GM06990 (cell line): ENCODE measurements around the gene GPX2.

ENCODE experiments used
- DNase-seq: peaks from one replicate; pipeline ENCODE4 v3.0.0-alpha.2; 2011; ENCODE audit not compliant: insufficient read length; ENCODE audit errors: extremely low read depth
- H3K27me3 ChIP-seq: replicated peaks from 2 replicates; pipeline ENCODE4 v1.6.0; 2011; ENCODE audit warnings: low read length; ENCODE audit not compliant: control insufficient read depth, insufficient read depth
- H3K36me3 ChIP-seq: 2 replicates; pipeline ENCODE4 v1.5.1; 2011; ENCODE audit warnings: low read length; ENCODE audit not compliant: control insufficient read depth, insufficient read depth
- H3K4me3 ChIP-seq: replicated peaks from 2 replicates; pipeline ENCODE4 v1.5.1; 2011; ENCODE audit warnings: low read depth, mild to moderate bottlenecking, control low read depth, low read length
- TF ChIP-seq, protein P1 (sequence below): IDR thresholded peaks from 2 replicates; pipeline ENCODE4 v1.5.1; 2011; ENCODE audit warnings: low read length, control low read depth, mild to moderate bottlenecking, inconsistent platforms; ENCODE audit not compliant: insufficient read depth, poor library complexity, severe bottlenecking

The GPX2 gene

DNA sequence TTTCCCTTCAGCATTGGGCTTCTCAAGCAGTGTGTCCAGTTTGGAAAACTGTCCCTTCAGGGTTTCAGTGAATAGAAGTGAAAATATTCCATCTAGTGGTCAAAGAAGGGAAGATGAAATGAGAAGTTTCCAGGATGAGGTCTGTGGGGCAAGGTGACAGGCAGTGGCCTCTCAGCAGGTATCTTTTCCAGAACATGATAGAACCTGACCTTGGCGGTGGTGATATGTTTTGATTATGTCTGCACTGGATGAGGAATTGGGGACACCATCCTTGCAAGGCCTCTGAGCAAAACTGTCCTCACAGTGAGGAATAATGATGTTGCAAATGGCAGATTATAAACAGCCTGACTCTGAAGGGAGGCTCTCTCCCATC is 4.7 kb downstream of the GPX2 start:
- H3K4me3 ChIP-seq = no peak overlapping the region
- H3K36me3 ChIP-seq = peaks cover 4% of the 10 kb centered on the region
- TF ChIP-seq, protein P1, sequence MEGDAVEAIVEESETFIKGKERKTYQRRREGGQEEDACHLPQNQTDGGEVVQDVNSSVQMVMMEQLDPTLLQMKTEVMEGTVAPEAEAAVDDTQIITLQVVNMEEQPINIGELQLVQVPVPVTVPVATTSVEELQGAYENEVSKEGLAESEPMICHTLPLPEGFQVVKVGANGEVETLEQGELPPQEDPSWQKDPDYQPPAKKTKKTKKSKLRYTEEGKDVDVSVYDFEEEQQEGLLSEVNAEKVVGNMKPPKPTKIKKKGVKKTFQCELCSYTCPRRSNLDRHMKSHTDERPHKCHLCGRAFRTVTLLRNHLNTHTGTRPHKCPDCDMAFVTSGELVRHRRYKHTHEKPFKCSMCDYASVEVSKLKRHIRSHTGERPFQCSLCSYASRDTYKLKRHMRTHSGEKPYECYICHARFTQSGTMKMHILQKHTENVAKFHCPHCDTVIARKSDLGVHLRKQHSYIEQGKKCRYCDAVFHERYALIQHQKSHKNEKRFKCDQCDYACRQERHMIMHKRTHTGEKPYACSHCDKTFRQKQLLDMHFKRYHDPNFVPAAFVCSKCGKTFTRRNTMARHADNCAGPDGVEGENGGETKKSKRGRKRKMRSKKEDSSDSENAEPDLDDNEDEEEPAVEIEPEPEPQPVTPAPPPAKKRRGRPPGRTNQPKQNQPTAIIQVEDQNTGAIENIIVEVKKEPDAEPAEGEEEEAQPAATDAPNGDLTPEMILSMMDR = no peak
- H3K27me3 ChIP-seq = no peaks in the 10 kb centered on the region
- DNase-seq = no peak

- TF ChIP-seq, protein P1 = no peak
Measured at GRCh38 chr14:64937171-64937820, 5.2 kb downstream of the GPX2 start.

DNA sequence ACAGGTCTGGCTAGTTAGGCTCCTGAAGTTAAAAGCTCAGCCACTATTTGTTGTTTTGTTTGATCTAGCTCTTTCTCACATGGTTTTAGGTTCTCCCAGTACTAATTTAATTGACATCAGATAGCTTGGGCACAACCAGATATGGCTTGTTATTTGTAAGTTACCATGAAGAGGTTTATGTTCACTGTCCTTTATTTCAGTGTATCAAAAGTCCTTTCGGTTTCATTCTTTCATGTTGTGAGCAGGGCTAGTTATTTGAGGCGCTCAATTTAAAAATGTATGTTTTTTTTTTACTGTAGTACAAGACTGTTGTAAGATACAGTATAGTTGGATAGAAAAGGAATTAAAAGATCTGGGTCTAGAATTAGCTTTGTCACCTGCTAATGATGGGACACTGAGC is 7.0 kb downstream of the GPX2 start:
- TF ChIP-seq, protein P1 = no peak
- no peak for DNase-seq
- H3K36me3 ChIP-seq = peaks cover 5% of the 10 kb centered on the region; the same call in 1 of the 2 replicates

More at GRCh38 chr14:64937171-64937820, 5.2 kb downstream of the GPX2 start:
- Histone ChIP-seq H3K36me3 (peaks cover 4% of the 10 kb centered on the region), H3K27me3 (no peaks in the 10 kb centered on the region), H3K4me3 (no peak overlapping the region)
- DNase-seq = no peak

DNA sequence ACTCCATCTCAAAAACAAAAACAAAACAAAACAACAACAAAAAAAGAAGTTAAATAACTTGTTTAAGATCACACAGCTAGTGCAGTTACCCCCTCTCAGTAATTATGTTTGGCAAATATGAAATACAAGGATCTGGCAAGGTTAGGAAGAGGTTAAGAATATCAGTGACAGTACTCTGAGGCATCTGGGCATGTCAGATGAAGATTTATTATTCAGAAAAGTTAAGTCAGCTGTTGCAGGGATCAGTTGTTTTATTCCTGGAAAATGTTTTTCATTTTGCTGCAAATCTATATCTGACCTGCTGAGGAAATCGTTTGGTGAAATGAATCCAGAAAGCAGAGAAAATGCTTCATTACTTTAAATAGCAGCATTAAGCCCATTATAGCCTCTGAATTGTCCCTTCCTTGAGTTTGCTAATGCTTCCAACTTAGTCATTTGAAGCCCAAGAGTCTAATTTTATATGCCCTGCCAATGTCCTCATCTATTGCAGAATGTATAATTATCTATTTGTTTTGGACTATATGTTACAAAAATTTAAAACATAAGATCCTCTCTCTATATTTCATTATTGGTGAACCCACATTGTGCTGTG is 8.1 kb downstream of the GPX2 start:
- no peak overlapping the region for H3K4me3 ChIP-seq
- peaks cover 4% of the 10 kb centered on the region; the same call in 1 of the 2 replicates for H3K36me3 ChIP-seq
- no peak for DNase-seq
- TF ChIP-seq, protein P1 = no peak
- no peaks in the 10 kb centered on the region for H3K27me3 ChIP-seq

More for the DNA sequence above, 7.0 kb downstream of the GPX2 start:
- H3K27me3 ChIP-seq = no peaks in the 10 kb centered on the region
- H3K4me3 ChIP-seq = no peak overlapping the region

DNA sequence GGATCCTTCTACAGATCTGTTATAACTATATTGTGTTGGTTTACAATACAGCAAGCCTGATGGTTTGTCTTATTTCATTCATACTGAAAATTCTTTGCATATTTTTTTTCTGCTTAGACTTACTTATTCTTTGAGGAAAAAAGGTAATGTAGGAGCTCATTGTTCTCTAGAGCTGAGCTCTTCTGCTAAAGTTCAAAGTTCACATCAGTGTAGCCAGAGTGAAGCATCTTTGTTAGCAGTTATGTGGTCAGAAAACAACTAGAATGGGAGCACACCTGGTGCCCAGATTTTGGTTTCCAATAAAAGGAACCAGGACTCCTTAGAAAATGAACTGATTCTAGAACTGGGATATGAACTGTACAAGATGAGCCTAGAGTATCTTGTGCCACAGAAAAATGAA is 10.3 kb downstream of the GPX2 start:
- no peak overlapping the region for H3K4me3 ChIP-seq
- no peaks in the 10 kb centered on the region for H3K27me3 ChIP-seq
- no peak for DNase-seq
- H3K36me3 ChIP-seq = peaks cover 7% of the 10 kb centered on the region
- TF ChIP-seq, protein P1 = no peak
